Retinal pigment epithelial cell (primary cell): ENCODE measurements around the gene TANGO6.

Source experiments
- DNase-seq: peaks from one replicate; pipeline ENCODE4 v3.0.0-alpha.2; 2010; ENCODE audit warnings: low read depth
- H3K4me3 ChIP-seq: 2 replicates; pipeline ENCODE4 v1.5.1; 2011; ENCODE audit warnings: mild to moderate bottlenecking, low read length, control low read depth, moderate library complexity
- CTCF ChIP-seq: conservative IDR thresholded peaks from 2 replicates; pipeline ENCODE4 v1.5.1; 2011; ENCODE audit warnings: low read depth, low read length, control low read depth, inconsistent platforms

TANGO6 gene

GRCh38 chr16:68884861-68885720 is 41.8 kb downstream of the TANGO6 start:
- DNase-seq = no peak
- no peak overlapping the region for H3K4me3 ChIP-seq
- TF ChIP-seq CTCF = no peak

GRCh38 chr16:68887107-68887506 is 43.8 kb downstream of the TANGO6 start:
- no peak overlapping the region for H3K4me3 ChIP-seq
- TF ChIP-seq CTCF = no peak
- DNase-seq = no peak

GRCh38 chr16:68889508-68890150 is 46.3 kb downstream of the TANGO6 start:
- TF ChIP-seq CTCF = no peak
- no peak for DNase-seq
- no peak overlapping the region for H3K4me3 ChIP-seq

- no peak overlapping the region for H3K4me3 ChIP-seq
- TF ChIP-seq CTCF = no peak
- no peak for DNase-seq
These were observed 48.9 kb downstream of the TANGO6 start for GRCh38 chr16:68892214-68892613.

- H3K4me3 ChIP-seq = no peak overlapping the region
- no peak for TF ChIP-seq CTCF
- no peak for DNase-seq
These were observed 49.6 kb downstream of the TANGO6 start for GRCh38 chr16:68892898-68893297.

- no peak for DNase-seq
- no peak for TF ChIP-seq CTCF
- no peak overlapping the region for H3K4me3 ChIP-seq
These were observed 50.7 kb downstream of the TANGO6 start for GRCh38 chr16:68893710-68894705.
